Measurements from ENCODE around the gene AK5. TPM values are rescaled to one million over a fixed set of nuclear protein-coding genes. Genes with fewer than 3 reads are reported as not detected.

AK5 gene
- total and polyA plus RNA-seq, 2 of the 4 experiments (the other 2 are of a cell fraction), result 22.5 to 25.8 TPM

GRCh38 chr1:77282866-77283539 is 1.2 kb downstream of the AK5 start:
- ChIA-PET CTCF (no interaction called here), POLR2A (ENCODE audit: unreplicated experiment) (interaction anchor here (0.6 to 0.7 kb wide), 2 partner anchors 155 to 249 kb away, joined by 3 to 9 read pairs; no protein-coding TSS in a partner anchor)
- ATAC-seq (ENCODE audit: low read depth) (peak; percentile 7; the same call in 1 of the 2 replicates), DNase-seq (peak; percentile 5)
- dilution Hi-C loops (cut with HindIII; ENCODE audit: low sequenced_read_pairs, unreplicated experiment) (no loop called here), intact Hi-C loops (cut with micrococcal nuclease) (loop anchor here (1.0 to 5.0 kb wide), 5 partner anchors 64 to 399 kb away; partner anchors contain the start of genes PIGK and ZZZ3), in situ Hi-C loops (cut with MboI; ENCODE audit: low sequenced_read_pairs) (no loop called here)
- H2AK9ac ChIP-seq (replicated peaks; ENCODE audit: low read depth, low read length, poor library complexity), result peak overlapping the region; percentile 96
- H2BK5ac ChIP-seq (ENCODE audit: low read depth, low read length, poor library complexity, severe bottlenecking), result peak overlapping the region; percentile 71
- no peaks in the 10 kb centered on the region for H3K27me3 ChIP-seq (ENCODE audit: control insufficient read depth, insufficient read depth, low read length)
- peak overlapping the region; percentile 85 for H3K4ac ChIP-seq (ENCODE audit: low read depth, low read length)
- peak overlapping the region; percentile 71 for H3K56ac ChIP-seq (ENCODE audit: extremely low read depth, insufficient read depth, low read length)
- 0 out of 2 replicates have a peak, but pooled peaks cover 2% of the 10 kb centered on the region for H3K4me1 ChIP-seq (ENCODE audit: control insufficient read depth, insufficient read depth, low read length)
- H2BK120ac ChIP-seq (ENCODE audit: low read depth, low read length), result peak overlapping the region; percentile 90
- H3K27ac ChIP-seq (ENCODE audit: insufficient read depth, low read length), result peak overlapping the region; percentile 56
- peaks cover 18 to 47% of the 10 kb centered on the region in 2 experiments for H3K79me1 ChIP-seq (ENCODE audit: low read depth in 1 of 2, low read length in 2 of 2)
- no peaks in the 10 kb centered on the region; the same call in 1 of the 2 replicates for H3K36me3 ChIP-seq (ENCODE audit: control insufficient read depth, insufficient read depth, low read length)
- H3K23ac ChIP-seq (ENCODE audit: low read depth, low read length), result peak overlapping the region; percentile 91
- WGBS, 2 experiments (ENCODE audit: extremely low coverage in 2 of 2, insufficient read length in 1 of 2), result no CpG with 5 or more reads among the region's 22 CpGs
- peak overlapping the region; percentile 15 for H3K18ac ChIP-seq (ENCODE audit: low read depth, low read length)
- peak overlapping the region; percentile 2 for H2BK20ac ChIP-seq (ENCODE audit: low read depth, low read length)
- BruUV-seq (replicated peaks), result no TSS peak
- H4K91ac ChIP-seq (ENCODE audit: insufficient read depth, low read depth, low read length), result peak overlapping the region; percentile 68
- peak overlapping the region; percentile 93 for H3K14ac ChIP-seq (replicated peaks; ENCODE audit: low read depth, low read length)
- peak overlapping the region; percentile 67 for H3K9ac ChIP-seq (ENCODE audit: low read depth, low read length)
- H3K9me3 ChIP-seq (ENCODE audit: control insufficient read depth, insufficient read depth, low read length), result no peaks in the 10 kb centered on the region
- H3K4me3 ChIP-seq (ENCODE audit: insufficient read depth, low read depth, low read length), result peak overlapping the region; percentile 91
- no peaks in the 10 kb centered on the region for H3K9me1 ChIP-seq (ENCODE audit: insufficient read depth, low read length)
- peak overlapping the region; percentile 89 for H3K4me2 ChIP-seq (ENCODE audit: low read depth, low read length)
- H2AK5ac ChIP-seq (ENCODE audit: low read depth, low read length), result peak overlapping the region; percentile 64; the same call in 1 of the 2 replicates
- H2BK15ac ChIP-seq (ENCODE audit: low read depth, low read length), result peak overlapping the region; percentile 48; the same call in 1 of the 3 replicates
- no peaks in the 10 kb centered on the region for H4K20me1 ChIP-seq (ENCODE audit: insufficient read depth, low read length)
- peak overlapping the region; percentile 52 to 92; a peak in 3 of 4 replicates for H4K8ac ChIP-seq (ENCODE audit: low read depth in 2 of 2, low read length in 2 of 2)
- peak overlapping the region; percentile 26; the same call in 1 of the 2 replicates for H4K5ac ChIP-seq (ENCODE audit: low read depth, low read length)
- H2AFZ ChIP-seq (replicated peaks; ENCODE audit: low read length, poor library complexity), result peak overlapping the region; percentile 97
- TF ChIP-seq BHLHE40 (IDR thresholded peaks at IDR 0.05; ENCODE audit: low read depth, low read length) (no peak), NFE2L2 (IDR thresholded peaks at IDR 0.05; ENCODE audit: low read depth, low read length) (no peak), CHD1 (IDR thresholded peaks at IDR 0.05; ENCODE audit: low read depth, low read length) (no peak), CTCF (conservative IDR thresholded peaks at IDR 0.05; ENCODE audit: low read depth, low read length) (no peak), CEBPB (IDR thresholded peaks at IDR 0.05; ENCODE audit: low read depth, low read length) (no peak), RFX5 (IDR thresholded peaks at IDR 0.05; ENCODE audit: low read depth, low read length) (no peak), FOS (IDR thresholded peaks at IDR 0.05; ENCODE audit: low read depth, low read length) (no peak), RCOR1 (IDR thresholded peaks at IDR 0.05; ENCODE audit: insufficient replicate concordance, low read length) (no peak), MAFK (IDR thresholded peaks at IDR 0.05; ENCODE audit: low read depth, low read length) (no peak), ELK1 (IDR thresholded peaks at IDR 0.05; ENCODE audit: borderline replicate concordance, low read depth, low read length) (no peak), POLR2A (IDR thresholded peaks at IDR 0.05; ENCODE audit: low read depth, low read length) (no peak), SMC3 (IDR thresholded peaks at IDR 0.05; ENCODE audit: low read depth, low read length) (no peak), MAZ (IDR thresholded peaks at IDR 0.05; ENCODE audit: borderline replicate concordance, low read depth, low read length) (no peak; the same call in 1 of the 2 replicates), RAD21 (IDR thresholded peaks at IDR 0.05; ENCODE audit: low read length) (no peak)
